H1 (cell line): ENCODE measurements around the gene ORMDL2. TPM values are rescaled to one million over a fixed set of nuclear protein-coding genes. Genes with fewer than 3 reads are reported as not detected.

Source experiments
- CTCF ChIA-PET: fragments of 300-600 bp; sonication (Branson Sonifier 250); formaldehyde crosslinking; loops from one replicate; lab custom pipeline; 2021; ENCODE audit not compliant: partially characterized antibody; lab: Charles Lee
- POLR2A ChIA-PET: fragments of 300-600 bp; sonication (Branson Sonifier 250); formaldehyde crosslinking; loops from one replicate; lab custom pipeline; 2021; ENCODE audit warnings: inconsistent platforms; ENCODE audit not compliant: partially characterized antibody; lab: Charles Lee
- DNase-seq, 2 experiments: peaks; one replicate each; pipeline versions ENCODE4 v3.0.0 to v3.0.0-alpha.2; 2010 to 2022; ENCODE audit warnings: low spot score in 2 of 2, low read depth in 1 of 2, mixed read lengths in 1 of 2
- FAIRE-seq: peaks from 2 replicates; lab custom pipeline; 2011; peaks lifted over from hg19 to GRCh38; lab: Jason Lieb, UNC
- H2AFZ ChIP-seq: 2 replicates; pipeline ENCODE4 v1.8.1; 2012; ENCODE audit warnings: low read length, inconsistent platforms
- H2AK5ac ChIP-seq: 2 replicates; pipeline ENCODE4 v1.6.1; 2013; ENCODE audit warnings: low read depth, low read length
- H2BK120ac ChIP-seq: replicated peaks from 2 replicates; pipeline ENCODE3; 2013; ENCODE audit warnings: low read depth, low read length, inconsistent platforms
- H2BK12ac ChIP-seq: 2 replicates; pipeline ENCODE4 v1.6.1; 2013; ENCODE audit warnings: low read depth, low read length
- H2BK15ac ChIP-seq: 2 replicates; pipeline ENCODE4 v1.6.1; 2013; ENCODE audit warnings: low read length
- H2BK20ac ChIP-seq: 2 replicates; pipeline ENCODE4 v1.6.1; 2013; ENCODE audit warnings: low read length
- H2BK5ac ChIP-seq: 2 replicates; pipeline ENCODE4 v1.6.1; 2013; ENCODE audit warnings: low read depth, low read length
- H3K14ac ChIP-seq: 2 replicates; pipeline ENCODE4 v1.6.1; 2013; ENCODE audit warnings: inconsistent platforms; ENCODE audit not compliant: insufficient read length
- H3K18ac ChIP-seq: 2 replicates; pipeline ENCODE4 v1.6.1; 2013; ENCODE audit warnings: low read length; ENCODE audit errors: extremely low read depth
- H3K23ac ChIP-seq: 2 replicates; pipeline ENCODE4 v1.6.1; 2013; ENCODE audit warnings: inconsistent platforms; ENCODE audit not compliant: insufficient read length
- H3K23me2 ChIP-seq: 2 replicates; pipeline ENCODE4 v1.6.1; 2013; ENCODE audit warnings: low read depth, low read length
- H3K27ac ChIP-seq: 2 replicates; pipeline ENCODE4 v1.6.1; 2011; ENCODE audit warnings: low read depth, low read length, inconsistent platforms
- H3K27me3 ChIP-seq, 4 experiments: replicated peaks in 1 of 4; 1 replicate in 1 of 4; 2 replicates in 3 of 4; pipeline versions ENCODE4 v1.6.1 to v1.8.1; 2011 to 2013; ENCODE audit warnings: low read length in 3 of 4, mild to moderate bottlenecking in 3 of 4, inconsistent platforms in 2 of 4, mixed read lengths in 2 of 4, moderate library complexity in 1 of 4; ENCODE audit not compliant: control insufficient read depth in 3 of 4, insufficient read depth in 3 of 4; ENCODE audit errors: extremely low read depth in 1 of 4
- H3K36me3 ChIP-seq, 4 experiments: 2 replicates each; pipeline versions ENCODE4 v1.6.1 to v1.8.1; 2011 to 2013; ENCODE audit warnings: mild to moderate bottlenecking in 4 of 4, low read length in 3 of 4, moderate library complexity in 2 of 4, control low read depth in 1 of 4, inconsistent platforms in 1 of 4; ENCODE audit not compliant: insufficient read depth in 4 of 4, control insufficient read depth in 2 of 4
- H3K4ac ChIP-seq: replicated peaks from 2 replicates; pipeline ENCODE3; 2013; ENCODE audit warnings: low read length, low read depth, mixed read lengths, inconsistent platforms; ENCODE audit not compliant: insufficient read length
- H3K4me1 ChIP-seq, 4 experiments: replicated peaks in 1 of 4; 1 replicate in 1 of 4; 2 replicates in 3 of 4; pipeline versions ENCODE4 v1.6.1 to v1.8.1; 2011 to 2013; ENCODE audit warnings: low read length in 3 of 4, inconsistent platforms in 2 of 4, mixed read lengths in 1 of 4; ENCODE audit not compliant: insufficient read depth in 4 of 4, control insufficient read depth in 3 of 4
- H3K4me2 ChIP-seq, 2 experiments: 2 replicates each; pipeline versions ENCODE4 v1.6.1 to v1.8.1; 2011 to 2013; ENCODE audit warnings: low read depth in 2 of 2, low read length in 2 of 2, control low read depth in 1 of 2, inconsistent platforms in 1 of 2, mild to moderate bottlenecking in 1 of 2; ENCODE audit not compliant: insufficient read depth in 1 of 2
- H3K4me3 ChIP-seq, 4 experiments: fragments of 200-600, 300-600 bp in 1 of 4; sonication (generic), shearing (Covaris generic), sonication (Bioruptor Twin) in 1 of 4; 2 replicates each; pipeline versions ENCODE4 v1.5.1 to v1.8.1; 2011 to 2016; ENCODE audit warnings: low read length in 4 of 4, low read depth in 3 of 4, control low read depth in 2 of 4, inconsistent platforms in 2 of 4, mild to moderate bottlenecking in 2 of 4, mixed read lengths in 1 of 4, moderate library complexity in 1 of 4; ENCODE audit not compliant: insufficient read depth in 2 of 4; ENCODE audit errors: extremely low read depth in 1 of 4
- H3K56ac ChIP-seq: replicated peaks from 2 replicates; pipeline ENCODE3; 2013; ENCODE audit warnings: low read depth, mild to moderate bottlenecking, mixed read lengths, low read length, inconsistent platforms; ENCODE audit not compliant: insufficient read length
- H3K79me1 ChIP-seq: 2 replicates; pipeline ENCODE4 v1.6.1; 2013; ENCODE audit warnings: low read depth, low read length, control low read depth
- H3K79me2 ChIP-seq, 2 experiments: 2 replicates each; pipeline versions ENCODE4 v1.6.1 to v1.8.1; 2012 to 2013; ENCODE audit warnings: low read length in 2 of 2, mild to moderate bottlenecking in 2 of 2, inconsistent platforms in 1 of 2; ENCODE audit not compliant: insufficient read depth in 2 of 2, control insufficient read depth in 1 of 2
- H3K9ac ChIP-seq, 4 experiments: replicated peaks in 1 of 4; 1 replicate in 1 of 4; 2 replicates in 3 of 4; pipeline versions ENCODE4 v1.6.1 to v1.8.1; 2011 to 2013; ENCODE audit warnings: low read depth in 3 of 4, low read length in 3 of 4, control low read depth in 2 of 4, mild to moderate bottlenecking in 2 of 4, moderate library complexity in 2 of 4, inconsistent platforms in 1 of 4; ENCODE audit errors: extremely low read depth in 1 of 4
- H3K9me3 ChIP-seq, 2 experiments: 2 replicates each; pipeline versions ENCODE4 v1.6.1 to v1.8.1; 2012 to 2013; ENCODE audit warnings: mild to moderate bottlenecking in 2 of 2, moderate library complexity in 2 of 2, control low read depth in 1 of 2, inconsistent platforms in 1 of 2, low read depth in 1 of 2, low read length in 1 of 2, mixed read lengths in 1 of 2; ENCODE audit not compliant: insufficient read depth in 2 of 2
- H4K20me1 ChIP-seq, 2 experiments: replicated peaks in 1 of 2; 2 replicates each; pipeline versions ENCODE3 to v1.8.1; 2011 to 2013; ENCODE audit warnings: inconsistent platforms in 2 of 2, low read length in 2 of 2, mild to moderate bottlenecking in 1 of 2; ENCODE audit not compliant: insufficient read depth in 2 of 2, control insufficient read depth in 1 of 2
- H4K5ac ChIP-seq: 2 replicates; pipeline ENCODE4 v1.6.1; 2013; ENCODE audit warnings: low read length, low read depth, mixed read lengths, inconsistent platforms; ENCODE audit not compliant: insufficient read length
- H4K8ac ChIP-seq: 2 replicates; pipeline ENCODE4 v1.8.0; 2013; ENCODE audit warnings: mild to moderate bottlenecking, moderate library complexity, low read length, inconsistent platforms; ENCODE audit not compliant: insufficient read depth; ENCODE audit errors: extremely low read depth
- H4K91ac ChIP-seq: replicated peaks from 2 replicates; pipeline ENCODE3; 2013; ENCODE audit warnings: low read length, mixed read lengths, inconsistent platforms; ENCODE audit not compliant: insufficient read length
- CEBPB ChIP-seq: IDR thresholded peaks from 2 replicates; pipeline ENCODE4 v1.6.1; 2012; ENCODE audit warnings: low read depth, low read length
- FOSL1 ChIP-seq: IDR thresholded peaks from 2 replicates; pipeline ENCODE4 v1.6.1; 2011; ENCODE audit warnings: mild to moderate bottlenecking, low read depth, low read length, moderate library complexity; ENCODE audit not compliant: insufficient read depth
- KDM1A ChIP-seq: fragments of 200-600, 300-600 bp; sonication (generic); IDR thresholded peaks from 2 replicates; pipeline ENCODE4 v1.7.1; 2016; ENCODE audit warnings: mild to moderate bottlenecking, low read length, borderline replicate concordance
- KDM4A ChIP-seq: IDR thresholded peaks from one replicate; pipeline ENCODE4 v1.7.1; 2012; ENCODE audit warnings: low read depth, mild to moderate bottlenecking, moderate library complexity, low read length, inconsistent platforms; ENCODE audit not compliant: severe bottlenecking
- NRF1 ChIP-seq: IDR thresholded peaks from 2 replicates; pipeline ENCODE4 v1.6.1; 2011; ENCODE audit warnings: mild to moderate bottlenecking, low read depth, low read length, improper control_type of control experiment
- POU5F1 ChIP-seq: IDR thresholded peaks from 2 replicates; pipeline ENCODE4 v1.6.1; 2011; ENCODE audit warnings: low read depth, mild to moderate bottlenecking, low read length, moderate library complexity
- RBBP5 ChIP-seq: IDR thresholded peaks from 2 replicates; pipeline ENCODE4 v1.7.1; 2012; ENCODE audit warnings: low read depth, mild to moderate bottlenecking, inconsistent platforms, low read length, moderate library complexity, borderline replicate concordance
- RXRA ChIP-seq: IDR thresholded peaks from 2 replicates; pipeline ENCODE4 v1.6.1; 2011; ENCODE audit warnings: low read depth, mild to moderate bottlenecking, low read length, moderate library complexity; ENCODE audit not compliant: insufficient read depth
- SP1 ChIP-seq: IDR thresholded peaks from 2 replicates; pipeline ENCODE4 v1.6.1; 2011; ENCODE audit warnings: low read depth, low read length
- TAF1 ChIP-seq: IDR thresholded peaks from 2 replicates; pipeline ENCODE4 v1.6.1; 2011; ENCODE audit warnings: mild to moderate bottlenecking, low read depth, low read length
- TAF7 ChIP-seq: optimal IDR thresholded peaks from 2 replicates; pipeline ENCODE3; 2011; ENCODE audit warnings: low read depth, mild to moderate bottlenecking, inconsistent platforms, low read length, moderate library complexity, borderline replicate concordance
- YY1 ChIP-seq: IDR thresholded peaks from 2 replicates; pipeline ENCODE4 v1.6.1; 2011; ENCODE audit warnings: low read depth, mild to moderate bottlenecking, low read length
- WGBS, 2 experiments: shearing (Covaris generic) in 1 of 2; methylation state at CpG; one replicate each; pipeline versions ENCODE4 v1.1.6 to v1.1.7; 2013 to 2015; ENCODE audit warnings: low lambda C conversion rate in 2 of 2, mixed read lengths in 2 of 2, inconsistent platforms in 1 of 2, low coverage in 1 of 2, missing lambda C conversion rate in 1 of 2; ENCODE audit not compliant: insufficient replicate concordance in 2 of 2, insufficient coverage in 1 of 2, insufficient read length in 1 of 2; ENCODE audit errors: extremely low coverage in 1 of 2, missing lambda C conversion rate in 1 of 2; 5-methylcytosine and 5-hydroxymethylcytosine counted together
- polyA plus RNA-seq, 7 experiments: library from polyadenylated mRNA; depleted of rRNA in 3 of 7; stranded (reverse) in 5 of 7; unstranded in 2 of 7; fragments of >200 nt in 5 of 7; fragments of 200-250 nt in 2 of 7; gene quantifications; 1 replicate in 5 of 7; 2 replicates in 1 of 7; 4 replicates in 1 of 7; pipeline versions ENCODE4 v1.2.1 to v1.2.3, GENCODE V29; 2011 to 2013; ENCODE audit warnings: missing spikeins in 2 of 7, mixed read lengths in 2 of 7
- total RNA-seq: library from RNA; stranded (reverse); fragmentation: NEBNext Ultra II Directional; extraction: Animal tissue kit (Norgen Biotek cat#: 25700); gene quantifications from 2 replicates; pipeline ENCODE4 v1.2.1, GENCODE V29; 2021
- TF ChIP-seq, protein P1 (sequence below): IDR thresholded peaks from 2 replicates; pipeline ENCODE4 v1.6.1; 2012; ENCODE audit warnings: low read length, inconsistent platforms

The ORMDL2 gene
- total and polyA plus RNA-seq, 2 of the 8 experiments (the other 6 are each of a cell fraction or from before 2014, with no cell fraction given) = 39.0 to 65.6 TPM

DNA sequence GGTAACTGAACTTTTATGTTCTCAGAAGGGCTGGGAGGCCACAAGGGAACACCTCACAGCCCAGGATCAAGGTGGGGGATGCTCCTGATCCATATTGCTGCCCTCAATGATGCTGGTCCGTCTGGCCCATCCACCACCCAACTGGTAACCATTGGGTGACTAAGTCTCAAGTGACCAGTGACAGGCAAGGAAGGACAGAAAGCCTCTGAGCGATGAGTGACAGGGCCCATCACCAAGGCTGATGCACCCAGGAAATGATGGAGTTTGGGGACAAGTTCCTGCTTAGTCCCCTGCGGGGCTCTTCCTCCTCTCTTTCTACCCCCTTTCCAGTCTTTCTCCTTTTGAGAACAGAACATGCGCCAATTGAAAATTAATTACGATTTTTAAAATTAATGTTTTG lies 27.5 kb downstream of the ORMDL2 start:
- H3K9me3 ChIP-seq = no peaks in the 10 kb centered on the region
- no peak for DNase-seq
- WGBS, 2 experiments = 83% methylated on average over 5 of the region's 5 CpGs; no CpG with 5 or more reads in 1 of the 2 experiments
- H2BK15ac ChIP-seq = no peak overlapping the region
- no peak for FAIRE-seq
- H3K4me2 ChIP-seq = no peak overlapping the region
- no peaks in the 10 kb centered on the region for H3K79me2 ChIP-seq
- no peak overlapping the region for H2AFZ ChIP-seq
- no peak overlapping the region for H3K23ac ChIP-seq
- no peaks in the 10 kb centered on the region for H3K27me3 ChIP-seq
- H3K4me1 ChIP-seq = peaks cover 0 to 8% (median 2%) of the 10 kb centered on the region in 4 experiments; a peak in 3 of 7 replicates
- no peak overlapping the region for H3K9ac ChIP-seq
- no peak overlapping the region for H3K4ac ChIP-seq
- no peaks in the 10 kb centered on the region for H3K23me2 ChIP-seq
- no peak overlapping the region for H3K27ac ChIP-seq
- no peak overlapping the region for H3K56ac ChIP-seq
- H3K4me3 ChIP-seq = no peak overlapping the region
- CTCF ChIA-PET = interaction anchor here (0.6 to 2.6 kb wide), 3 partner anchors 15 to 49 kb away, joined by 3 to 9 read pairs (median 4); no protein-coding TSS in a partner anchor
- H4K20me1 ChIP-seq = no peaks in the 10 kb centered on the region
- no peaks in the 10 kb centered on the region for H3K79me1 ChIP-seq
- POLR2A ChIA-PET = interaction anchor here (1.4 to 3.3 kb wide), 2 partner anchors 14 to 18 kb away, joined by 3 to 21 read pairs; no protein-coding TSS in a partner anchor
- no peak overlapping the region for H2BK5ac ChIP-seq
- H2BK12ac ChIP-seq = no peak overlapping the region
- no peak overlapping the region for H3K14ac ChIP-seq
- no peak overlapping the region for H4K5ac ChIP-seq
- no peak overlapping the region for H4K8ac ChIP-seq
- no peak overlapping the region for H2BK20ac ChIP-seq
- H4K91ac ChIP-seq = no peak overlapping the region
- H3K36me3 ChIP-seq = no peaks in the 10 kb centered on the region
- H2AK5ac ChIP-seq = no peak overlapping the region
- H2BK120ac ChIP-seq = no peak overlapping the region
- H3K18ac ChIP-seq = no peak overlapping the region
- TF ChIP-seq KDM1A (no peak), FOSL1 (no peak), TAF1 (no peak), KDM4A (no peak), RBBP5 (no peak), POU5F1 (no peak), SP1 (no peak), YY1 (no peak), RXRA (no peak), CEBPB (no peak), TAF7 (no peak), NRF1 (no peak)
- TF ChIP-seq, protein P1, sequence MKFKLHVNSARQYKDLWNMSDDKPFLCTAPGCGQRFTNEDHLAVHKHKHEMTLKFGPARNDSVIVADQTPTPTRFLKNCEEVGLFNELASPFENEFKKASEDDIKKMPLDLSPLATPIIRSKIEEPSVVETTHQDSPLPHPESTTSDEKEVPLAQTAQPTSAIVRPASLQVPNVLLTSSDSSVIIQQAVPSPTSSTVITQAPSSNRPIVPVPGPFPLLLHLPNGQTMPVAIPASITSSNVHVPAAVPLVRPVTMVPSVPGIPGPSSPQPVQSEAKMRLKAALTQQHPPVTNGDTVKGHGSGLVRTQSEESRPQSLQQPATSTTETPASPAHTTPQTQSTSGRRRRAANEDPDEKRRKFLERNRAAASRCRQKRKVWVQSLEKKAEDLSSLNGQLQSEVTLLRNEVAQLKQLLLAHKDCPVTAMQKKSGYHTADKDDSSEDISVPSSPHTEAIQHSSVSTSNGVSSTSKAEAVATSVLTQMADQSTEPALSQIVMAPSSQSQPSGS = no peak
